AG04450 (cell line): ENCODE data around the gene TSPAN31. TPM values are rescaled to one million over a fixed set of nuclear protein-coding genes. Genes with fewer than 3 reads are reported as not detected.

Experiments
- CTCF ChIA-PET: fragments of 300-600, 350-600 bp; formaldehyde crosslinking; extraction: SDS; loops from one replicate; lab custom pipeline; 2022; ENCODE audit warnings: antibody characterized with exemption, inconsistent platforms; lab: Charles Lee
- POLR2A ChIA-PET: fragments of 350-600 bp; formaldehyde crosslinking; extraction: SDS; loops from one replicate; lab custom pipeline; 2021; ENCODE audit warnings: antibody characterized with exemption, inconsistent platforms; lab: Yijun Ruan, JAX
- DNase-seq: peaks from one replicate; pipeline ENCODE4 v3.0.0-alpha.2; 2011; ENCODE audit warnings: low read depth, low spot score
- H3K27ac ChIP-seq: one replicate; pipeline ENCODE4 v1.5.1; 2012; ENCODE audit warnings: low read depth, low read length, control low read depth
- H3K27me3 ChIP-seq: one replicate; pipeline ENCODE4 v1.6.0; 2012; ENCODE audit warnings: low read length; ENCODE audit not compliant: control insufficient read depth, insufficient read depth
- H3K4me3 ChIP-seq: 2 replicates; pipeline ENCODE4 v1.5.1; 2011; ENCODE audit warnings: mild to moderate bottlenecking, low read depth, low read length, control low read depth
- H3K9me3 ChIP-seq: 2 replicates; pipeline ENCODE4 v1.5.1; 2012; ENCODE audit warnings: low read length; ENCODE audit not compliant: control insufficient read depth, insufficient read depth
- polyA plus RNA-seq: library from polyadenylated mRNA; depleted of rRNA; stranded (reverse); fragments of >200 nt; gene quantifications from 2 replicates; pipeline ENCODE4 v1.2.3, GENCODE V29; 2011
- TF ChIP-seq, protein P1 (sequence below): IDR thresholded peaks from 2 replicates; pipeline ENCODE4 v1.5.1; 2011; ENCODE audit warnings: low read depth, low read length, control low read depth, inconsistent platforms

TSPAN31 gene
- polyA plus RNA-seq, 1 experiment = 45.9 TPM

DNA sequence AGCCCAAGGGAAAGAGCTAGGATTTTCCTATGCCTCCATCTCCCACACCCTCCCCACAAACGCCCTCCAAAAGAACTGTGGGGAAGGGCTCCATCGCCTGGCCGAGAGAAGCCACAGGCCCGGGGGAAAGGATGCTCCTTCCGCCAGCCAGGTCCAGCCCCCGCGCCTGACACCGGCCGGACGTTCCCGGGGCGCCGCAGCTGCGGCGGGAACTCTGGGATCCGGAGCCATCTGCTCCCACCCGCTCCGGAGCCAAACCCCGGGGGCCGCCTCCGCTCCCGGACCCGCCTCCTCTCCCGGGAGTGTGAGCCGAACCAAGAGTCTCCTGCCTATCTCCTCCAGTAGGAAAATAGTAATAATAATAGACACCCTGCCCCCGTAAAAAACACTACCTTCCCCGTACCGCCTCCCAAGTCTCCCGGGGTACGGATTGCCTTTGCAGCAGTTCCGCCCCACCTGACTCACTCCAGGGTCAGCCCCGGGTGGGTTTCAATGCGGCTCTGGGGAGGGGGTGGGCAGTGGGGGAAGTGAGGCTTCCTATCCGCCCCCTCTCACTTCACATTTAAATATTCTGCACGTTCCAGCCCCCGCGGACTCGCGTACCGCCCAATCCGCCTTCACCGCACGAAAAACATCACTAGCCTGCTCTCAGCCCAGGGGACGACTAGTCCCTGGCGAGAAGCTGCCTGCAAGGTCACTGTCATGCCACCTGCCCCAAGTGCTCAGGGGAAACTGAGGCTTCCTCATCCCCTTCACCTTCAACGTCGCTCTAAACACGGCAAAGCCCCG lies 8.7 kb upstream of the TSPAN31 start:
- H3K27me3 ChIP-seq = peaks cover 88% of the 10 kb centered on the region
- POLR2A ChIA-PET = interaction anchor here (1.9 to 2.2 kb wide), 2 partner anchors 9 to 10 kb away, joined by 8 to 10 read pairs; partner anchors contain the start of gene TSPAN31
- H3K4me3 ChIP-seq = peak overlapping the region; percentile 35
- no peaks in the 10 kb centered on the region; the same call in 1 of the 2 replicates for H3K9me3 ChIP-seq
- no peak overlapping the region for H3K27ac ChIP-seq
- DNase-seq = no peak
- TF ChIP-seq, protein P1, sequence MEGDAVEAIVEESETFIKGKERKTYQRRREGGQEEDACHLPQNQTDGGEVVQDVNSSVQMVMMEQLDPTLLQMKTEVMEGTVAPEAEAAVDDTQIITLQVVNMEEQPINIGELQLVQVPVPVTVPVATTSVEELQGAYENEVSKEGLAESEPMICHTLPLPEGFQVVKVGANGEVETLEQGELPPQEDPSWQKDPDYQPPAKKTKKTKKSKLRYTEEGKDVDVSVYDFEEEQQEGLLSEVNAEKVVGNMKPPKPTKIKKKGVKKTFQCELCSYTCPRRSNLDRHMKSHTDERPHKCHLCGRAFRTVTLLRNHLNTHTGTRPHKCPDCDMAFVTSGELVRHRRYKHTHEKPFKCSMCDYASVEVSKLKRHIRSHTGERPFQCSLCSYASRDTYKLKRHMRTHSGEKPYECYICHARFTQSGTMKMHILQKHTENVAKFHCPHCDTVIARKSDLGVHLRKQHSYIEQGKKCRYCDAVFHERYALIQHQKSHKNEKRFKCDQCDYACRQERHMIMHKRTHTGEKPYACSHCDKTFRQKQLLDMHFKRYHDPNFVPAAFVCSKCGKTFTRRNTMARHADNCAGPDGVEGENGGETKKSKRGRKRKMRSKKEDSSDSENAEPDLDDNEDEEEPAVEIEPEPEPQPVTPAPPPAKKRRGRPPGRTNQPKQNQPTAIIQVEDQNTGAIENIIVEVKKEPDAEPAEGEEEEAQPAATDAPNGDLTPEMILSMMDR = peak; percentile 51
- CTCF ChIA-PET = interaction anchor here (1.1 to 2.6 kb wide), 4 partner anchors 10 to 278 kb away, joined by 8 to 19 read pairs (median 10); no protein-coding TSS in a partner anchor

DNA sequence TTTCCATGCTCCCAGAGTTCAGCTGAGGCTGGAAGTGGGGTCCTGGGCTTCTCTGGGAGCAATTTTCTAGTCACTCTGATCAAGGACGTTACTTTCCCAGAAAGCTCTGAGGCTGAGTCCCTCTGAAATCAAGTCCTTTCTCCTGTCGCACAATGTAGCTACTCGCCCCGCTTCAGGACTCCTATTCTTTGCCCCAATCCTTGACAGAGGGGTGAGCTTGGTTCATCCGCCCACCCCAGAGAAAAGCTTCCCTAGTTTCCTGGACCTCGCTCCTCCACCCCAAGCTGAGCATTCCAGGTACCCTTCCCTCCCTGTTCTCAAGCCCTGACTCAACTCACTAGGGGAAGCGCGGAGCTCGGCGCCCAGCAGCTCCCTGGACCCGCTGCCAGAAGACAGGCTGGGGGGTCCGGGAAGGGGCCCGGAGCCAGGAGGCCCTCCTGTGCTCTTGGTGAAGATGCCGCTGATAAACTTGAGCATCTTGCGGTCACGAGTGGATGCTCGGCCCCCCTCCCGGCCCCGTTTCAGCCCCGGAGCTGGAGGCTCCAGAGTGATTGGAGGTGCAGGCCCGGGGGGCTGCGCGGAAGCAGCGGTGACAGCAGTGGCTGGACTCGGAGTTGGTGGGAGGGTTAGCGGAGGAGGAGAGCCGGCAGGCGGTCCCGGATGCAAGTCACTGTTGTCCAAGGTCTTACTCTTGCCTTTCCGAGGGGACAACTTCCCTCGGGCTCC lies 7.9 kb upstream of the TSPAN31 start:
- Histone ChIP-seq H3K27me3 (peaks cover 92% of the 10 kb centered on the region), H3K4me3 (no peak overlapping the region), H3K9me3 (no peaks in the 10 kb centered on the region; the same call in 1 of the 2 replicates), H3K27ac (no peak overlapping the region)
- TF ChIP-seq, protein P1 = no peak
- DNase-seq = no peak
- ChIA-PET CTCF (interaction anchor here (1.1 to 2.6 kb wide), 3 partner anchors 10 to 278 kb away, joined by 4 to 9 read pairs (median 8); no protein-coding TSS in a partner anchor), POLR2A (interaction anchor here (1.9 to 2.2 kb wide), 2 partner anchors 8 to 11 kb away, joined by 8 to 10 read pairs; partner anchors contain the start of gene TSPAN31)

DNA sequence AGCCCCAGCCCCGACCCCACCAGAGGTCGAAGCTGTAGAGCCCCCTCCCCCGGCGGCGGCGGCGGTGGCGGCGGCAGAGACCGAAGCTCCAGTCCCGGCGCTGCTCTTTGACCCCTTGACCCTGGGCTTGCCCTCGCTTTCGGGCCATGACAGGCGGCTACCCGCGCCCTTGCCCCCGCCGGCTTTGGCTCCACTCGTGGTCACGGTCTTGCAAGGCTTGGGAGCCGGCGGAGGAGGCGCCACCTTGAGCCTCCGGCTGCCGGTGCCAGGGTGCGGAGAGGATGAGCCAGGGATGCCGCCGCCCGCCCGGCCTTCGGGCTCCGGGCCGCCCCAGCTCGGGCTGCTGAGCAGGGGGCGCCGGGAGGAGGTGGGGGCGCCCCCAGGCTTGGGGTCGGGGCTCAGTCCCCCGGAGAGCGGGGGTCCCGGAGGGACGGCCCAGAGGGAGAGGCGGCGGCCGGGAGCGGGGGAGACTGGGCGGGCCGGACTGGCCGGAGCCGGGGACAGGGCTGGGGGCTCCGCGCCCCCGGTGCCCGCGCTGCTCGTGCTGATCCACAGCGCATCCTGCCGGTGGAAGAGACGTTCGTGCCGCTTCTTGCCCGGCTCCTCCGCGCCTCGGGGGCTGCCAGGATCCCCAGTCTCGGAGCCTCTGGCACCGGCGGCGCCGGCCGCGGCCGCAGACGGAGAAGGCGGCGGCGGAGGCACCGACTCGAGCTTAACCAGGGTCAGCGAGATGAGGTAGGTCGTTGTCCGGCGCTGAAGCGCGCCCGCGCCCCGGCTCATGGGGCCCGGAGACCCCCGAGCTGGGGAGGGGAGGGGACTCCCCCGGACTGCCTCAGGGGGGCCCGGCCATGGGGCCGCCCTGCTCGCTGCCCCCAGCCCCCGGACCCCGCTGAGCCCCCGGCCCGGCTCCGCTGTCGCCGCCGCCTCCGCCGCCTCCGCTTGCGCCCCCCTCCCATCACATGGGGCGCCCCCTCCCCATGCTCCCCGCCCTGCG lies 7.1 kb upstream of the TSPAN31 start:
- Histone ChIP-seq H3K27ac (no peak overlapping the region), H3K9me3 (no peaks in the 10 kb centered on the region; the same call in 1 of the 2 replicates), H3K4me3 (peak overlapping the region; percentile 7; the same call in 1 of the 2 replicates), H3K27me3 (peaks cover 91% of the 10 kb centered on the region)
- no peak for DNase-seq
- CTCF ChIA-PET = interaction anchor here (1.0 to 2.6 kb wide), 4 partner anchors 11 to 279 kb away, joined by 4 to 9 read pairs (median 6); no protein-coding TSS in a partner anchor
- POLR2A ChIA-PET = interaction anchor here (2.2 kb wide), 1 partner anchor 11 kb away, joined by 10 read pairs; no protein-coding TSS in a partner anchor
- TF ChIP-seq, protein P1 = peak; percentile 46

DNA sequence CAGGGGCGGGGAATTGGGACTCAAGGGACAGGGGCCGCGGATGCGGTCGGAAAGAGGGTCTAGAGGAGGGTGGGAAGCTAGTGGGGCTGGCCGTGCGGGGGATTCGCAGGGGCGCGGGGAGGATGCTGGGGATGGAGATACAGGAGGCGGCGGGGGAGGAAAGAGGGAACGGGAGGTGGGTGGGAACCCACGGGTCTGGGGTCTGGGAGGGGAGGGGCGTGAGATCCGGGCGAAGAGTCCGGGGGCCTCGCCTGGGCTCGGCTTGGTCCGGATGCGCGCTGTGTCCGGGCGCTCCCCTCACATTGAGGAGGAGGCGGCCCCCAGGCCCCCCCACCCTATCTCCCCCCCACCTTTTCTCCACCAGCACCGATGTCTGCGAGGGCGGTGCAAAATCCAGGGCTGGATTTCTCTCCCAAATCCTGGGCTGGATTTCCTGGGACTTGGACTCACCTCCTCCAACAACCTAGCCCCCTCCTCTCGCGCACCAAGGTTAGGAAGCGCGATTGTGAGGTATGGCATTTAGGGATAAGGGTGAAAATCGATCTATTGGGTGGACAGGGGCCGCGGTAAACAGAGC lies 6.1 kb upstream of the TSPAN31 start, which contains the start of gene AGAP2:
Gene AGAP2, minus strand, starts transcription at position 82 of the 577 bp plus-strand sequence. CDS start 496 bp downstream, outside the sequence.
- peak within 1 kb of the TSS; percentile 7 for H3K4me3 ChIP-seq
- ChIA-PET POLR2A (interaction anchor here (0.5 kb wide), 1 partner anchor 119 kb away, joined by 7 read pairs; no protein-coding TSS in a partner anchor), CTCF (interaction anchor here (1.0 kb wide), 1 partner anchor 13 kb away, joined by 5 read pairs; no protein-coding TSS in a partner anchor)
- H3K9me3 ChIP-seq = no peaks in the 10 kb centered on the region; the same call in 1 of the 2 replicates
- TF ChIP-seq, protein P1 = no peak
- no peak within 1 kb of the TSS for H3K27ac ChIP-seq
- DNase-seq = no peak
- H3K27me3 ChIP-seq = peaks cover 82% of the 10 kb centered on the region
